Peyer's patch (tissue), 4 donors: Measurements from ENCODE around the gene UBE2J2. TPM values are rescaled to one million over a fixed set of nuclear protein-coding genes. Genes with fewer than 3 reads are reported as not detected.
A peak's percentile ranks its signal among the peaks of the same experiment; 100 is the strongest.

Source experiments
- DNase-seq, 3 donors: peaks; one replicate each; pipeline ENCODE4 v3.0.0-alpha.2; 2017 to 2019
- H3K27ac ChIP-seq, 4 donors: fragments of 200-600 bp; sonication (generic); one replicate each; pipeline ENCODE4 v1.5.1; 2016 to 2019
- H3K27me3 ChIP-seq, 2 donors: fragments of 200-600 bp; sonication (generic); one replicate each; pipeline ENCODE4 v1.5.1; 2019
- H3K36me3 ChIP-seq, 3 donors: fragments of 200-600 bp; sonication (generic); one replicate each; pipeline ENCODE4 v1.5.1; 2016 to 2019
- H3K4me1 ChIP-seq, 4 donors: fragments of 200-600 bp; sonication (generic); one replicate each; pipeline ENCODE4 v1.5.1; 2016 to 2019
- H3K4me3 ChIP-seq, 4 donors: fragments of 200-600 bp; sonication (generic); 1 replicate in 3 of 4; 2 replicates in 1 of 4; pipeline ENCODE4 v1.5.1; 2016 to 2019; ENCODE audit warnings: mild to moderate bottlenecking in 1 of 4
- H3K9me3 ChIP-seq, 4 donors: fragments of 200-600 bp; sonication (generic); one replicate each; pipeline ENCODE4 v1.5.1; 2016 to 2019; ENCODE audit warnings: mild to moderate bottlenecking in 1 of 4
- CTCF ChIP-seq, 6 experiments: fragments of 450-650 bp in 4 of 6; fragments of 200-600 bp in 2 of 6; sonication (generic) in 1 of 6; IDR thresholded peaks; one replicate each; pipeline ENCODE4 v1.5.1; 2017 to 2019; ENCODE audit warnings: antibody characterized with exemption in 6 of 6, mild to moderate bottlenecking in 3 of 6, moderate library complexity in 1 of 6
- POLR2A ChIP-seq, 2 donors: fragments of 450-650 bp; IDR thresholded peaks; one replicate each; pipeline ENCODE4 v1.5.1; 2017; ENCODE audit warnings: antibody characterized with exemption in 2 of 2, mild to moderate bottlenecking in 2 of 2, moderate library complexity in 2 of 2
- total RNA-seq, 4 donors: library from RNA; depleted of rRNA; stranded (reverse); fragments of >200 nt; gene quantifications; one replicate each; pipeline ENCODE4 v1.1.0, GENCODE V29; 2016

UBE2J2 gene
- total RNA-seq, 4 donors from 2014 or later: 25.6 to 64.2 (median 55.3) TPM

GRCh38 chr1:1234180-1234808, 39.4 kb downstream of the UBE2J2 start:
- Histone ChIP-seq H3K4me3 (no peak overlapping the region), H3K4me1 (peaks cover 6 to 47% (median 20%) of the 10 kb centered on the region in 4 donors), H3K36me3 (peaks cover 0 to 4% (median 0%) of the 10 kb centered on the region in 3 donors)

GRCh38 chr1:1233567-1233892, 40.1 kb downstream of the UBE2J2 start:
- Histone ChIP-seq H3K4me3 (no peak overlapping the region), H3K36me3 (peaks cover 0 to 11% (median 0%) of the 10 kb centered on the region in 3 donors), H3K9me3 (no peaks in the 10 kb centered on the region), H3K27ac (no peak overlapping the region), H3K4me1 (peaks cover 6 to 48% (median 20%) of the 10 kb centered on the region in 4 donors), H3K27me3 (peaks cover 0 to 2% of the 10 kb centered on the region in 2 donors)
- DNase-seq: no peak
- TF ChIP-seq POLR2A (IDR thresholded peaks at IDR 0.05): no peak
- TF ChIP-seq CTCF (IDR thresholded peaks at IDR 0.05): no peak

More at GRCh38 chr1:1234180-1234808, 39.4 kb downstream of the UBE2J2 start:
- H3K9me3 ChIP-seq: no peaks in the 10 kb centered on the region
- no peak overlapping the region for H3K27ac ChIP-seq
- peaks cover 0 to 10% of the 10 kb centered on the region in 2 donors for H3K27me3 ChIP-seq
- TF ChIP-seq CTCF (IDR thresholded peaks at IDR 0.05) (no peak), POLR2A (IDR thresholded peaks at IDR 0.05) (no peak)
- DNase-seq: no peak

- no peaks in the 10 kb centered on the region for H3K27me3 ChIP-seq
- H3K27ac ChIP-seq: peak overlapping the region in 1 of 4 donors; percentile 97
- no peaks in the 10 kb centered on the region for H3K9me3 ChIP-seq
- no peak for DNase-seq
- TF ChIP-seq CTCF (IDR thresholded peaks at IDR 0.05): no peak
- TF ChIP-seq POLR2A (IDR thresholded peaks at IDR 0.05): no peak
- H3K4me1 ChIP-seq: peaks cover 6 to 43% (median 19%) of the 10 kb centered on the region in 4 donors
- peaks cover 0 to 16% (median 0%) of the 10 kb centered on the region in 3 donors for H3K36me3 ChIP-seq
- H3K4me3 ChIP-seq: peak overlapping the region in 3 of 4 donors; percentile 42 to 100 (median 97)
Observed at GRCh38 chr1:1232796-1233566, 40.7 kb downstream of the UBE2J2 start.

GRCh38 chr1:1232208-1232795, 41.4 kb downstream of the UBE2J2 start, which contains the start of gene B3GALT6:
TSS of gene B3GALT6 (plus strand) at chr1:1232237. CDS start at chr1:1232279, 42 bp downstream.
- peaks cover 3 to 36% (median 17%) of the 10 kb centered on the region in 4 donors for H3K4me1 ChIP-seq

More at GRCh38 chr1:1232208-1232795, 41.4 kb downstream of the UBE2J2 start, which contains the start of gene B3GALT6:
- H3K36me3 ChIP-seq: peaks cover 0 to 23% (median 0%) of the 10 kb centered on the region in 3 donors
- no peak for DNase-seq
- no peaks in the 10 kb centered on the region for H3K27me3 ChIP-seq
- TF ChIP-seq POLR2A (IDR thresholded peaks at IDR 0.05): peak in 1 of 2 donors; percentile 46
- peak in 1 of 6 experiments; percentile 22 for TF ChIP-seq CTCF (IDR thresholded peaks at IDR 0.05)
- H3K4me3 ChIP-seq: peak within 1 kb of the TSS; percentile 88 to 100 (median 96)
- H3K9me3 ChIP-seq: no peaks in the 10 kb centered on the region
- H3K27ac ChIP-seq: peak within 1 kb of the TSS; percentile 95 to 98 (median 97)
